Measurements from ENCODE around the gene COL1A1. TPM values are rescaled to one million over a fixed set of nuclear protein-coding genes. Genes with fewer than 3 reads are reported as not detected.

Gene COL1A1
- total and polyA plus RNA-seq, 2 of the 13 experiments (the other 11 are each of a cell fraction or from before 2014, with no cell fraction given), result 0.05 TPM; not detected in 1

DNA sequence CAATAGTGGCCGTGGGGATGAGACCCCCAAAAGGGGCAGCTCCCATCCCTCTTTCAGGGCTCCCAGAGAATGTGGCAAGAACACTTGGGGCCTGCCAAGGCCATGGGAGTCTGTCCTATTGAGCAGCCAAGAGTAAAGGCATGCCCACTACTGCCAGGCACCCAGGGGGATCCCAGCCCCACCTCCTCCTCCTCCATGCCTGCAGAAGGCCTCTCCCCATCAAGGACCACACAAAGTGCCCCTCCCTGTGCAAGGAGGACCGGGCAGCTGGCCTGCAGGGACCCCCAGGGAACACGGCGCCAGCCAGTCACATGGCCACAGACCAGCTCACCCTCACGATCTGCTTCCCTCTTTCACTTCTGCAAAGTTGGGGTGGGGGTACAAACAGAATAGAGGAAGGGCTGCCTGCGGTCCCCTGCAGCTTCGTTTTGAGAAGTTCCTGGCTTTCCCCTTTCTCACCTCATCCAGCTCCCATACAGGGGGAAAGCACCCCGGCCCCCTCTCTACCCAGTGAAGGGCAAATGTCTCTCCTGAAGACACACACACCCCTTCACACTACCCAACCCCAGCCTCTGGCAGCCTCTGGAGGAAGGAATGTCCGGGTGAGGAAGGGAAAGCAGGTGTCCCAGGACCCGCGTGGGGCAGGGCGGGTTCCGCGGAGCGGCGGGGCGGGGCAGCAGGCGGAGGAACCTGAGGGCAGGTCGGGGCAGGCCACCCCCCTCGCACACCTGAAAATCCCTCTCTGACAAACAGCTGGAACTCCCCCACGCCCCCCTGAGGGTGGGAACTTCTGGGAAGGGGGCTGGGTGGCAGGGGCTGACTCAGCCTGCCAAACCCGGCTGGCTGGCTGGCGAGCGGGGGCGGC lies 53.0 kb downstream of the COL1A1 start (continued):
- TF ChIP-seq IKZF1 (IDR thresholded peaks at IDR 0.05), result no peak
- TF ChIP-seq, protein P1, sequence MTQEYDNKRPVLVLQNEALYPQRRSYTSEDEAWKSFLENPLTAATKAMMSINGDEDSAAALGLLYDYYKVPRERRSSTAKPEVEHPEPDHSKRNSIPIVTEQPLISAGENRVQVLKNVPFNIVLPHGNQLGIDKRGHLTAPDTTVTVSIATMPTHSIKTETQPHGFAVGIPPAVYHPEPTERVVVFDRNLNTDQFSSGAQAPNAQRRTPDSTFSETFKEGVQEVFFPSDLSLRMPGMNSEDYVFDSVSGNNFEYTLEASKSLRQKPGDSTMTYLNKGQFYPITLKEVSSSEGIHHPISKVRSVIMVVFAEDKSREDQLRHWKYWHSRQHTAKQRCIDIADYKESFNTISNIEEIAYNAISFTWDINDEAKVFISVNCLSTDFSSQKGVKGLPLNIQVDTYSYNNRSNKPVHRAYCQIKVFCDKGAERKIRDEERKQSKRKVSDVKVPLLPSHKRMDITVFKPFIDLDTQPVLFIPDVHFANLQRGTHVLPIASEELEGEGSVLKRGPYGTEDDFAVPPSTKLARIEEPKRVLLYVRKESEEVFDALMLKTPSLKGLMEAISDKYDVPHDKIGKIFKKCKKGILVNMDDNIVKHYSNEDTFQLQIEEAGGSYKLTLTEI (CRISPR knock-in tag; conservative IDR thresholded peaks at IDR 0.05), result no peak
- TF ChIP-seq EP300 (IDR thresholded peaks at IDR 0.05; ENCODE audit: low read depth in 2 of 2, low read length in 2 of 2), result no peak
- no peak for TF ChIP-seq EP300 (CRISPR knock-in tag; IDR thresholded peaks at IDR 0.05; ENCODE audit: borderline replicate concordance)
- no peak for TF ChIP-seq ELF4 (CRISPR knock-in tag; IDR thresholded peaks at IDR 0.05; ENCODE audit: borderline replicate concordance)
- no peak for TF ChIP-seq ZNF124 (CRISPR knock-in tag; IDR thresholded peaks at IDR 0.05)
- TF ChIP-seq ZSCAN21 (CRISPR knock-in tag; IDR thresholded peaks at IDR 0.05; ENCODE audit: borderline replicate concordance), result no peak
- TF ChIP-seq GMEB2 (CRISPR knock-in tag; IDR thresholded peaks at IDR 0.05; ENCODE audit: low read depth), result no peak
- TF ChIP-seq ZNF383 (CRISPR knock-in tag; IDR thresholded peaks at IDR 0.05; ENCODE audit: borderline replicate concordance), result no peak
- TF ChIP-seq ZNF10 (CRISPR knock-in tag; IDR thresholded peaks at IDR 0.05; ENCODE audit: borderline replicate concordance, low read depth), result no peak
- no peak for TF ChIP-seq NCOA5 (CRISPR knock-in tag; IDR thresholded peaks at IDR 0.05)
- no peak for TF ChIP-seq ZNF597 (CRISPR knock-in tag; IDR thresholded peaks at IDR 0.05)
- TF ChIP-seq DMAP1 (CRISPR knock-in tag; IDR thresholded peaks at IDR 0.05), result no peak
- TF ChIP-seq BRD4 (CRISPR knock-in tag; IDR thresholded peaks at IDR 0.05), result no peak
- TF ChIP-seq RNF219 (CRISPR knock-in tag; IDR thresholded peaks at IDR 0.05), result no peak
- no peak for TF ChIP-seq ZNF414 (CRISPR knock-in tag; IDR thresholded peaks at IDR 0.05)
- TF ChIP-seq ZNF879 (CRISPR knock-in tag; IDR thresholded peaks at IDR 0.05), result no peak
- TF ChIP-seq PCBP2 (optimal IDR thresholded peaks at IDR 0.05; ENCODE audit: low read depth, low read length, poor library complexity, severe bottlenecking), result no peak
- TF ChIP-seq, protein P2, sequence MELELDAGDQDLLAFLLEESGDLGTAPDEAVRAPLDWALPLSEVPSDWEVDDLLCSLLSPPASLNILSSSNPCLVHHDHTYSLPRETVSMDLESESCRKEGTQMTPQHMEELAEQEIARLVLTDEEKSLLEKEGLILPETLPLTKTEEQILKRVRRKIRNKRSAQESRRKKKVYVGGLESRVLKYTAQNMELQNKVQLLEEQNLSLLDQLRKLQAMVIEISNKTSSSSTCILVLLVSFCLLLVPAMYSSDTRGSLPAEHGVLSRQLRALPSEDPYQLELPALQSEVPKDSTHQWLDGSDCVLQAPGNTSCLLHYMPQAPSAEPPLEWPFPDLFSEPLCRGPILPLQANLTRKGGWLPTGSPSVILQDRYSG (CRISPR knock-in tag; IDR thresholded peaks at IDR 0.05), result no peak
- TF ChIP-seq ZNF7 (CRISPR knock-in tag; IDR thresholded peaks at IDR 0.05), result no peak
- no peak for TF ChIP-seq HOXD1 (CRISPR knock-in tag; IDR thresholded peaks at IDR 0.05)
- no peak for TF ChIP-seq ZNF3 (CRISPR knock-in tag; IDR thresholded peaks at IDR 0.05)
